H7 (cell line): ENCODE results near the gene SDCCAG8. TPM values are rescaled to one million over a fixed set of nuclear protein-coding genes. Genes with fewer than 3 reads are reported as not detected.

Source experiments
- DNase-seq: peaks from one replicate; pipeline ENCODE4 v3.0.0; 2012
- H3K27me3 ChIP-seq: 2 replicates; pipeline ENCODE4 v1.6.0; 2011; ENCODE audit warnings: mild to moderate bottlenecking, low read length; ENCODE audit not compliant: control insufficient read depth, insufficient read depth
- H3K36me3 ChIP-seq: replicated peaks from 2 replicates; pipeline ENCODE4 v1.5.1; 2011; ENCODE audit warnings: low read length; ENCODE audit not compliant: control insufficient read depth, insufficient read depth
- H3K4me3 ChIP-seq: 2 replicates; pipeline ENCODE4 v1.5.1; 2011; ENCODE audit warnings: low read depth, mild to moderate bottlenecking, control low read depth, low read length, moderate library complexity; ENCODE audit not compliant: insufficient read depth
- total RNA-seq: library from RNA; depleted of rRNA; stranded (reverse); fragments of >200 nt; shearing (Covaris generic); gene quantifications from 2 replicates; pipeline ENCODE4 v1.2.3, GENCODE V29; 2014

The SDCCAG8 gene
- total RNA-seq, 1 experiment from 2014 or later = 145 TPM

DNA sequence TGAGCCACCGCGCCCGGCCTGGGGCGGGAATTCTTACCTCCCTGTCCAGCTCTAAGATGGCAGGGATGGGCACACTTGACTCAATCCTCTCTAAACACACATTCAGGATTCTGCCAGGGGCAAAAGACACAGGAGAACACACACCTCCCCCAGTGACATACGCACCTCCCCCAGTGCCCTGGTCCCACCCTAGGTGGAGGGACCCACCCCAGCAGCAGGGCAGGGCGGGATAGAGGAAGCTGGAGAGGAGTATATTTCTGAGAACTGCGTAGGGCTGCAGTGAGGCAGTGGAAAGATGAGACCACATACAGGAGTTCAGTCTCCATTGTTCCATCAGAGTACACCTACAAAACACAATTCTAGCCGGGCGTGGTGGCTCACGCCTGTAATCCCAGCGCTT, 92.5 kb downstream of the SDCCAG8 start:
- Histone ChIP-seq H3K36me3 (no peaks in the 10 kb centered on the region), H3K27me3 (no peaks in the 10 kb centered on the region), H3K4me3 (no peak overlapping the region)
- DNase-seq = no peak

DNA sequence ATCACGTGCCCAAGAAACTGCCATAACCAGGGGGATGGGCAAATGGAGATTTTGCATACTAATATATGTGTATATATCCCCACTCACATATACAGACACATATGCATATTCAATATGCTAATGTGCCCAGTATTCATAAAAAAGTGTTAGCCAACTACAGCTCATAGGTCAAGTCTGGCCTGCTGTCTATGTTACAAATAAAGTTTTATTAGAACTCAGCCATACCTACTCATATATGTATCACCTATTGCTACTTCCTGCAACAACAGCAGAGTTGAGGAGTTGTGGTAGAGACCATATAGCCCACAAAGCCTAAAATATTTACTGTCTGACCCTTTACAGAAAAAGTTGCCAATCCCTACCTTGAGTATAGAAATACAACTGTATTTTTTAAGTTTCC, 93.3 kb downstream of the SDCCAG8 start:
- Histone ChIP-seq H3K4me3 (no peak overlapping the region), H3K27me3 (no peaks in the 10 kb centered on the region), H3K36me3 (no peaks in the 10 kb centered on the region)
- no peak for DNase-seq

DNA sequence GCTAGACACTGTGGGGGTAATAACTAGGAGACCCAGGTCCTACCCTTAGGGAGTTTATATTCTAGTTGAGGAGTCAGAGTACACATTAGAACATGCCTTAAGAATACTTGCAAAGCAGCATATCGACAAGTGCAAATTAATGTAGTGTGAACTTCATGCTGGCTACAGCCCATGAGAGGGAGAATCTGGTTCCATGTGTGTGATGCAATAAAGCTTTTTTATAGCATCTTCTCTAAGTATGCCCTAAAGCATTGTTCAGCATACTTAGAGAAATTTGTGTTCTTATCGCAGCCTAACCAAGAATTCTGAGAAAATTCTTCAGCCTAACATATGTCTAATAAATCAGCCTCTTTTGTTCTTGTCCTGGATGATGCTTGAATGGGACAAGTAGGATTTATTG, 95.5 kb downstream of the SDCCAG8 start:
- Histone ChIP-seq H3K27me3 (no peaks in the 10 kb centered on the region), H3K36me3 (no peaks in the 10 kb centered on the region), H3K4me3 (no peak overlapping the region)
- DNase-seq = no peak

DNA sequence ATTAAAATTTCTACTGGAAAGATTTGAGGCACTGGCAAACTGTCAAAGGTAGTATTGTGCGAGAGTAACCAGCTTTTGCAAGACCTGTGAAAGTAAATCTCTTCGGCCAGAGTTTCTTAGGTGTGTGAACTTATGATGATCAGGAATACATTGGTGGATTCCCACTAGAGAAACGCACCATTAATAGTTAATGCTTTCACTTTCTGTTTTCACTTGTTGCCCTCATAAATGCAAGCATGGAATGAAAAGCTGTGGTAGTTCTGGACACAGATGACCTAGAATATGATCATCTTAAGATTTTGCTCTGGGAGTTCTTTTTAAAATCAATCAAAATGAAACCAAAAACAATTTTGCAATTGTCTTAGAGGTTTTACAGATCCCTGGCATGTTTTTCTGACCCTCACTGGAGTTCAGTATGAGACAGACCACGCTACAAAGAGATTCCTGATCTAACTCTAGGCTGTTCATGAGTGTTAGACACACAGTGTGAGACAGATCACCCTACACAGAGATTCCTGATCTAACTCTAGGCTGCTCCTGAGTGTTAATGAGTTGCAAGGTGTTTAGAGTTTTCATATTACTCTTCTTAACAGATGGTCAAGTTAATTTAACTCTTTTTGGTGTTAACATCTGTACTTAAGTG, 98.8 kb downstream of the SDCCAG8 start:
- Histone ChIP-seq H3K4me3 (no peak overlapping the region), H3K36me3 (no peaks in the 10 kb centered on the region), H3K27me3 (no peaks in the 10 kb centered on the region)
- DNase-seq = no peak

DNA sequence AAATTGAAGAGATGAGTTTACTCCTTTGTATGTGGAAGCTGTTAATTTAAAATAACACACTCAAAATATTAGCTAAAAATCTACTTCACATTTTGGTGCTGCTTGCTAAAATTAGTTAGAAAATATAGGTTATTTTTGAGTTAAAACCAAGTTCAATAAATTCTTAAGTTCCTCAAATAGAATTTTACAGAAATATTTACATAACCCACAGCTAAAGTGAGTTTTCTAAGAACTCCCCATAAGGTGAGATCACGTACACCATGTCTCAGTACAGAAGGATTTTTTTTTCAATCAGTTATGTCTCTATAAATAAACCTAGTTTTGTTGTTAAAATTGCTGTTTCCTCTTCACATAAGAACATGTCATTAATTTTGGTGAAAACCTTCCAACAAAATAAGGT, 108.0 kb downstream of the SDCCAG8 start:
- Histone ChIP-seq H3K4me3 (no peak overlapping the region), H3K27me3 (no peaks in the 10 kb centered on the region), H3K36me3 (no peaks in the 10 kb centered on the region)
- DNase-seq = no peak

DNA sequence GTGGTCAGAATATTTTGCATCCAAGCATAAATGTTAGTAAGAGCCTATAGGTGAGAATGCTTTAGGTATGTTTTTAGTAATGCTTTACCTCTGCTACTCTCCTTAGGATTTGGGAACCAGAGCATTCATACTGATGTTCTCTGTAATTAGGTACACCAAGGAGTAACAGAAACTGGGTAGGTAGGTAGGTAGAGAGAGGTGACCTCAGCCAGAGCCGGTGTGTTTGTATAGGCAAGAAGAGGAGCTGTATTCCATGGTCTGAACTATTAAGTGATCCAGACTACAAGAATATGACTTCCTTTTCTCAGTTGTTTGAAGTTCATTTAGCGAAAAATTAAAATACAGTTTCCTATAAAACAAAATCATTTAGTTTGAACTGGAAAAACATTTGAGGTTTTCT, 108.5 kb downstream of the SDCCAG8 start:
- Histone ChIP-seq H3K4me3 (no peak overlapping the region), H3K36me3 (no peaks in the 10 kb centered on the region), H3K27me3 (no peaks in the 10 kb centered on the region)
- DNase-seq = no peak

DNA sequence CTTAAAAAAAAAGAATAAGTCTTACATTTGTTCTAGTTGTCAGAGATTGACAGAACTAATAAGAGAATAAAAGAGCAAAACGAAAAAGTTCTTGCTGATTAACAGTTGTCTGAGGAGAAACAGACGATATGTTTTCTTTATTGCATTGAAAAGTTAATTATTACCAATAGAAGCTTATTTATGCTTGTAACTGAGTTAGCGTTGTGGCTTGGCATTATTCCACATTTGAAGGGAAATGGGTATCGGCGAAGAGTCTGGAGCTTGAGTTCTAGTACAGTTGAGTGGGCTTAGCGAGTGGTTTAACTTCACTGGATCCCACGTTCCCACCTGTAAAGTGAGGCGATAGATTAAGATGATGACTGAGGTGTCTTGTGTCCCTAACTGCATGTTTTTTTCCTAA, 109.0 kb downstream of the SDCCAG8 start:
- Histone ChIP-seq H3K4me3 (no peak overlapping the region), H3K27me3 (no peaks in the 10 kb centered on the region), H3K36me3 (no peaks in the 10 kb centered on the region)
- DNase-seq = no peak

DNA sequence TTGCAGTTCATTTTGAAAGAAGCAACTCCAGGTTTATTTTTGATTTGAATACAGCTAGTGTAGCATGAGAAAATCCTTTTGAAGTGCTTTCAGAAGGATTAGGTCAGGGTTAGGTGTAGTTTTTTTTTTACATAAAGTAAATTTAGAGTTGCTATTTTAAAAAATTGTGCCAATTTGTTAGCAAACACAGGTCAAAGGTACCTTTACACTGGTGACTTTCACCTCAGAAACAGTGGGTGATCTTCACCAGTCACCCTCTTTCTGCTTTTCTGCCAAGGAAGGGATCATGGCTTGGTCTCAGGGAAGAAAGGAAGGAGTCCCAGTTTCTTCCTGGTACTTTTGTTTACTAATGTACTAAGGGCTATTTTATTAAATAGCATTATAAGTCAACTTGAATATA, 111.5 kb downstream of the SDCCAG8 start:
- H3K4me3 ChIP-seq = no peak overlapping the region
- no peak for DNase-seq
- H3K27me3 ChIP-seq = no peaks in the 10 kb centered on the region
- H3K36me3 ChIP-seq = no peaks in the 10 kb centered on the region

DNA sequence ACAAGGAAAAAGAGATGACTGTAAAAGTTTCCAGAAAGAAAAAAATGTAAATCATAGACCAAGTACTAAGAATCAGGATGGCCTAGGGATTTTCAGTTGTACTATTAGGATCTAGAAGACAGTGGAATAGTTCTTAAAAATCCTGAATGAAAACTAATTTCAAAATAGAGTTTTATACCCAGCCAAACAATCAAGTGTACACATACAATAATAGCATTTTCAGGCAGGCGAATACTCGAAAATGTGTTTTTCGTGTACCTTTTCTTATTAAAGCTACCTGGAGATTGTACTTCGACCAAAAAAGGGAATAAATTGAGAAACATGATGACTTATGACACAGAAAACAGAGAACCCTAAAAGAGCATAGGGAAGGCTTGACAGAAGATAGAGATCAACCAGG, 118.6 kb downstream of the SDCCAG8 start:
- H3K27me3 ChIP-seq = no peaks in the 10 kb centered on the region
- H3K36me3 ChIP-seq = no peaks in the 10 kb centered on the region
- H3K4me3 ChIP-seq = no peak overlapping the region
- DNase-seq = no peak

DNA sequence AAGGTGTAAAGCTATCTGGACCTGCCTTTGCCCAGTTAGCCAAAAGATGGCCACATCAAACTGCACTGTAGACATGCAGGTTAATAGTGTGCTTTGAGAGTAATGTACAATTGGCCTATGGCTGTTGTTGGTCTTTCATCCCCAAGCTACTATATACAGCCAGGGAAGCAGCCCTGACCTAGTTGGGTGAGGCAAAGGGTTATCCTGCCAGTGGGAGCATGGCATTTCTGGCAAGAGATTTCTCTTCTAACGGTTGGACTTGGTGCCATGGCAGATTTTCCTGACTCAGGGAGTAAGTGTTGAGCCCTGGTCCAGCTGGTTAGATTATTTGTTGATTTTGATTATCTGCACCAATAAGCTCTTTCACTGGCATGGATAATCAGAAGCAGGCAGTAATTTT, 119.8 kb downstream of the SDCCAG8 start:
- Histone ChIP-seq H3K36me3 (no peaks in the 10 kb centered on the region), H3K27me3 (no peaks in the 10 kb centered on the region), H3K4me3 (no peak overlapping the region)
- DNase-seq = no peak

DNA sequence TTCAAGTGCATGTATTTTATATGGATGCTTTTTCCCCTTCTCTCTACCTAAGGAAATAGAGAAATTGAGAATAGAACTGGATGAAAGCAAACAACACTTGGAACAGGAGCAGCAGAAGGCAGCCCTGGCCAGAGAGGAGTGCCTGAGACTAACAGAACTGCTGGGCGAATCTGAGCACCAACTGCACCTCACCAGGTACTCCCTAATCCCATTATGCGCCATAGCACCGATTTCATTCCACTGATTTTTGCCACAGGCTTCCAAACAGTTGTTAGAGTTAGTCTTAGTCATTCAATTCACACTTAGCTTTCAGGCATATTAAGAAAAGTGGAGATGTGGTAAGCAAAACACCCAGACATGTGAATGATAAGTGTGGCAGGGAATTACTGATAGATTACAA, 122.8 kb downstream of the SDCCAG8 start:
- Histone ChIP-seq H3K36me3 (no peaks in the 10 kb centered on the region), H3K4me3 (no peak overlapping the region), H3K27me3 (no peaks in the 10 kb centered on the region)
- peak; percentile 34 for DNase-seq

DNA sequence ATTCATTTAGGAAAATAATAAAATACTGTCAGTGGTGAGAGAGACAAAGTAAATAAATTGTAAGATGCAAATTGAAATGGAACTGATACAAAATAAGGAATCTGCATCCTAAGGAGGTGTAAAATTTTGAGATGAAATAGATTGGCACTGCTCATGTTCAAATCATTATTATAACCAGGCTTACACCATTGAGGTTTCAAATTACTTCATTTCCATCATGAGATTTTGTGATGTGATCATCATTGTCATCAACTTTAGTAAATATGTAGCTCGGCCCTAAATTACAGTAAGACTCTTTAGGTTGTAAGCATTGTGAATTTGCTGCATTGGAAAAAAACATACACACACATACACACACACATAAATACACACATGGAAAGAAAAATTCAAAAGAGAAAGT, 123.4 kb downstream of the SDCCAG8 start:
- Histone ChIP-seq H3K27me3 (no peaks in the 10 kb centered on the region), H3K36me3 (no peaks in the 10 kb centered on the region), H3K4me3 (no peak overlapping the region)
- no peak for DNase-seq

DNA sequence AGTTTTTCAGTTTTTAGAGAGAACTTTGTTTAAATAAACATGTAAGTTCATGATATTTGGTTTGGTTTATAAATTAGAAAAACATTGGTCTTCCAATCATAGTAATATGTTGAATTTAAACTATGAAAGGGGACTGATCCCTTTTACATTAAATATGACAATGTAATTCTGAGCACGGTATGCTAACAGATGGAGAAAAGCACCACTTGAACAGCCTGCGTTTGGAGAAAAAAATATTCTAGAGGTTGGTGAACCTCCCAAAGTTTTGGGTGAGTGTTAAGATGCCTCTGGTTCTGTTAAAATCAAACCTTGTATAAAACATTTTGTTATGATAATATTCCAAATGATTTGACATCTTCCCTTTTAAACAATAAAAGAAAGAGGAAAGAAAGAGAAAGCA, 123.9 kb downstream of the SDCCAG8 start:
- no peaks in the 10 kb centered on the region for H3K36me3 ChIP-seq
- H3K27me3 ChIP-seq = no peaks in the 10 kb centered on the region
- DNase-seq = no peak
- H3K4me3 ChIP-seq = no peak overlapping the region

DNA sequence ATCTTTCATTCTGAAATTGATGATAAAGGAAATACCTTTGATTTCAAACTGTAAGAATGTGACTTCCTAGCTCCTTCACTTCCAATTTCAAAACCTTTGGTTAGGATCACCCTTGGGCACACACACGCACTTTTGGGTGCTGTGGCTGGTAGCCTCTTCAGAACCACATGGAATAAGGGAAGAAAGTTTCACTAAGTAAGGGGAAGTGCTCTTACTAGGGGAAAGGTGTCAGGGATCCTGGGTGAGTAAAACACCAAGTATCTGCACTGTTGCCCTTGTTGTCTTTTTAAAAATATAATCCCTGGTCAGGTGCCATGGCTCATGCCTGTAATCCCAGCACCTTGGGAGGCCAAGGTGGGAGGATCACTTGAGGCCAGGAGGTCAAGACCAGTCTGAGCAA, 132.4 kb downstream of the SDCCAG8 start:
- H3K36me3 ChIP-seq = no peaks in the 10 kb centered on the region
- no peaks in the 10 kb centered on the region for H3K27me3 ChIP-seq
- DNase-seq = no peak
- H3K4me3 ChIP-seq = no peak overlapping the region

DNA sequence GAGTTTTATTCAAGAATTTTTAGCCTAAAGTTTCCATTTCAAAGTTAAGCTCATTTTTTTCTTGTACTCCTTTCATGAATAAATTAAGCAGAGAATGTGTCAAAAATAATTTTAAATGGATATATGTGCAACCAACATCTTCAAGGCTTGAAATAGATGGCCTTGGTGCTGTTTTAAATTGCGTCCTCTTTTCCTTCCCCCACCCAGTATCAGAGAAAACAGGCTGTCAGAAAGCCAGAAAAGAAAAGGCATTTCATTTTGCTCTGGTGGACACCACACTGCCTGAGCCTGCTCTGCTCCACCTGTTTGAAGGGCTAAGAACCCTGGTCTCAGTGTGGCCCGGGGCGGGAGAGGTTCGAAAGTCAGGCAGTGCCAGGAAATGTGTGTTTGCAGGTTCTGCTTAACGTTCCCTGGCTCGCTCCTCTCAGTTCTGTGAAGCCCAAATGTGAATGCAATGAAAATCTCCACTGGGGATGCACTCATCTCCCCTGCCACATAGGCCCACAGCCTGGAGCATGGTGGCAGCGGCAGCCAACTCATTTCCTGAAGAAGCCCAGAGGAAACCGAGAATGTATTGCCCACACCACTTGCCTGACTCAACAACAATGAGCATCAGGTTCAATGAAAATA, 134.4 kb downstream of the SDCCAG8 start:
- Histone ChIP-seq H3K36me3 (no peaks in the 10 kb centered on the region), H3K27me3 (no peaks in the 10 kb centered on the region), H3K4me3 (no peak overlapping the region)
- no peak for DNase-seq

DNA sequence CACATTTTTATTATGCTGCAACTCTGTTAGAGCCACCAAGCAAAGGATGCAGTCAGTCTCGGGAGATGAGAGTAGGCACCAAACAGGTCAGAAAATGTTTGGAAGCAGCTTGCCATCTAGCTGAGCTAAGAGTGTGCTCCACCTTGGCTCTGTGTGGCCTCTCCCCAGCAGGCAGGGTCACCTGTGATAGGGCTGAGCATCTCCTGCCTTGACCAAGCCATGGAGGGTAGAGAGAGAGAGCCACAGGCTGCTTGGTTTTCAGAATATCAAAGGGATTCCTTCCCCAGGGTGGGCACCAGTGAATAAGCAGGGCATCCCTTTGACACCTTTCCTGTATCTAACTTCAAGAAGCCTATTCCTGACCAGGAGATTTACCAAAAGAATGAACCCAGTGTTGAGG, 135.5 kb downstream of the SDCCAG8 start:
- Histone ChIP-seq H3K4me3 (no peak overlapping the region), H3K27me3 (no peaks in the 10 kb centered on the region), H3K36me3 (no peaks in the 10 kb centered on the region)
- DNase-seq = peak; percentile 11
